Smooth muscle cell (in vitro differentiated cells): ENCODE results near the gene HES3. TPM values are rescaled to one million over a fixed set of nuclear protein-coding genes. Genes with fewer than 3 reads are reported as not detected.

Experiments used
- DNase-seq: peaks from one replicate; lab custom pipeline; 2025; ENCODE audit not compliant: unreplicated experiment; lab: John Stamatoyannopoulos, UW
- H2AFZ ChIP-seq: fragments of 200-600 bp; sonication (generic); 2 replicates; pipeline ENCODE4 v1.6.0; 2016; ENCODE audit warnings: antibody characterized with exemption, low read depth, mild to moderate bottlenecking
- H3F3A ChIP-seq: fragments of 200-600 bp; sonication (generic); 2 replicates; pipeline ENCODE4 v1.6.0; 2017; ENCODE audit warnings: antibody characterized with exemption, low read depth
- H3K27ac ChIP-seq: fragments of 200-600 bp; sonication (generic); 2 replicates; pipeline ENCODE4 v1.5.1; 2016; ENCODE audit warnings: low read depth, mild to moderate bottlenecking
- H3K27me3 ChIP-seq: fragments of 200-600 bp; sonication (generic); 2 replicates; pipeline ENCODE4 v1.6.1; 2016; ENCODE audit warnings: low read depth, mild to moderate bottlenecking
- H3K36me3 ChIP-seq: fragments of 200-600 bp; sonication (generic); 2 replicates; pipeline ENCODE4 v1.5.1; 2016; ENCODE audit warnings: low read depth
- H3K4me1 ChIP-seq: fragments of 200-600 bp; sonication (generic); 2 replicates; pipeline ENCODE4 v1.5.1; 2016; ENCODE audit warnings: low read depth
- H3K4me2 ChIP-seq: fragments of 200-600 bp; sonication (generic); 2 replicates; pipeline ENCODE4 v1.6.0; 2016; ENCODE audit warnings: mild to moderate bottlenecking
- H3K4me3 ChIP-seq: fragments of 200-600 bp; sonication (generic); 2 replicates; pipeline ENCODE4 v1.5.1; 2016; ENCODE audit warnings: mild to moderate bottlenecking
- H3K79me2 ChIP-seq: fragments of 200-600 bp; sonication (generic); 2 replicates; pipeline ENCODE4 v1.6.0; 2016; ENCODE audit warnings: low read depth, mild to moderate bottlenecking
- H3K9ac ChIP-seq: fragments of 200-600 bp; sonication (generic); 2 replicates; pipeline ENCODE4 v1.6.0; 2016; ENCODE audit warnings: low read depth
- H3K9me3 ChIP-seq: fragments of 200-600 bp; sonication (generic); replicated peaks from 2 replicates; pipeline ENCODE4 v1.5.1; 2016; ENCODE audit warnings: low read depth
- H4K20me1 ChIP-seq: fragments of 200-600 bp; sonication (generic); 2 replicates; pipeline ENCODE4 v1.6.0; 2016; ENCODE audit warnings: low read depth
- CTCF ChIP-seq: fragments of 200-600 bp; sonication (generic); IDR thresholded peaks from 2 replicates; pipeline ENCODE4 v1.5.1; 2017; ENCODE audit warnings: borderline replicate concordance, mild to moderate bottlenecking, antibody characterized with exemption; ENCODE audit not compliant: insufficient read depth, poor library complexity, severe bottlenecking
- WGBS: methylation state at CpG from one replicate; pipeline ENCODE4 v1.1.7; 2016; ENCODE audit warnings: low lambda C conversion rate; 5-methylcytosine and 5-hydroxymethylcytosine counted together
- polyA plus RNA-seq: library from polyadenylated mRNA; unstranded; fragments of >200 nt; fragmentation: Nextera tagmentation; extraction: Ambion mirVana; gene quantifications from 2 replicates; pipeline ENCODE4 v1.2.1, GENCODE V29; 2016
- total RNA-seq: library from RNA; depleted of rRNA; stranded (reverse); fragments of >200 nt; gene quantifications from 2 replicates; pipeline ENCODE4 v1.2.3, GENCODE V29; 2014

The HES3 gene
- total and polyA plus RNA-seq, 2 experiments from 2014 or later, result not detected

- Histone ChIP-seq H3K27me3 (no peaks in the 10 kb centered on the region), H3K27ac (no peak overlapping the region), H3K4me2 (peak overlapping the region; percentile 83), H3K9ac (no peak overlapping the region), H3K9me3 (no peaks in the 10 kb centered on the region), H3K79me2 (no peaks in the 10 kb centered on the region), H3K4me1 (peaks cover 17% of the 10 kb centered on the region), H3F3A (no peaks in the 10 kb centered on the region), H2AFZ (no peak overlapping the region), H4K20me1 (peaks cover 3% of the 10 kb centered on the region), H3K4me3 (no peak overlapping the region), H3K36me3 (no peaks in the 10 kb centered on the region)
- no peak for DNase-seq
- 95% methylated on average over 18 of the region's 20 CpGs for WGBS
- no peak for TF ChIP-seq CTCF
Measured at GRCh38 chr1:6276811-6277555, 33.0 kb downstream of the HES3 start.

- Histone ChIP-seq H4K20me1 (no peaks in the 10 kb centered on the region), H3K9me3 (no peaks in the 10 kb centered on the region), H3F3A (no peaks in the 10 kb centered on the region), H3K4me3 (no peak overlapping the region), H3K4me1 (peaks cover 11% of the 10 kb centered on the region), H3K9ac (no peak overlapping the region), H2AFZ (no peak overlapping the region), H3K27me3 (no peaks in the 10 kb centered on the region), H3K79me2 (no peaks in the 10 kb centered on the region), H3K36me3 (no peaks in the 10 kb centered on the region), H3K27ac (no peak overlapping the region), H3K4me2 (no peak overlapping the region)
- TF ChIP-seq CTCF, result no peak
- no peak for DNase-seq
- 90% methylated on average over 9 of the region's 9 CpGs for WGBS
Measured at GRCh38 chr1:6278263-6278662, 34.3 kb downstream of the HES3 start.

GRCh38 chr1:6279066-6279465 lies 35.1 kb downstream of the HES3 start:
- H3K27ac ChIP-seq, result no peak overlapping the region
- no peak for DNase-seq
- no peak overlapping the region for H3K4me2 ChIP-seq
- H3K4me1 ChIP-seq, result peaks cover 8% of the 10 kb centered on the region
- WGBS, result 95% methylated on average over 8 of the region's 10 CpGs
- no peaks in the 10 kb centered on the region for H3F3A ChIP-seq
- no peak overlapping the region for H2AFZ ChIP-seq
- no peaks in the 10 kb centered on the region for H3K9me3 ChIP-seq
- no peak overlapping the region for H3K4me3 ChIP-seq
- H4K20me1 ChIP-seq, result no peaks in the 10 kb centered on the region
- H3K36me3 ChIP-seq, result no peaks in the 10 kb centered on the region
- H3K79me2 ChIP-seq, result no peaks in the 10 kb centered on the region
- H3K9ac ChIP-seq, result no peak overlapping the region
- H3K27me3 ChIP-seq, result no peaks in the 10 kb centered on the region
- TF ChIP-seq CTCF, result no peak
